Measurements from ENCODE around the gene MARK2. TPM values are rescaled to one million over a fixed set of nuclear protein-coding genes. Genes with fewer than 3 reads are reported as not detected.

Gene MARK2
- total and polyA plus RNA-seq, 2 of the 8 experiments (the other 6 are each of a cell fraction or from before 2014, with no cell fraction given), result 19.3 to 58.5 TPM

DNA sequence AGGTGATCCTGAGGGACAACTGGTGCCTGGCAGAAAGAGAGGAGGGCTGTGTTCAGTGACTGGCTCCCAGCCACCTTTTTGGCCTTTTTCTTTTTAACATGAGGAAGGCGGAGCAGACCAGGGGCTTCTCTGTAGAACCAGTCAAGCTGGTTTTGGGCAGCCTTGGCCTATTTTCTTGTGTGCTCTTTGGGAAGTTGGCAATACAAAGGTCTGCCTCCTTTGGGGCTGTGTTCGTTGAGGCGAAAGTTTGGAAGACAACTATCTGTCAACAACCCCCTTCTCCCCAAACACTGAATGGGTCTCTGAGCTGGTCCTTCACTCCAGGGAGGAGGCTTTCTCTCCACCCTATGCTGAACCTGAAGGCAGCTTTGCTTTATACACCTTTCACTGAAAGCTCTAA is 8.5 kb downstream of the MARK2 start (continued):
- TF ChIP-seq KDM1A (IDR thresholded peaks at IDR 0.05; ENCODE audit: borderline replicate concordance, low read length) (no peak), RNF2 (IDR thresholded peaks at IDR 0.05; ENCODE audit: borderline replicate concordance, low read depth, low read length, missing control alignments, poor library complexity, severe bottlenecking) (no peak), KDM5A (IDR thresholded peaks at IDR 0.05; ENCODE audit: low read length) (no peak), BRCA1 (IDR thresholded peaks at IDR 0.05; ENCODE audit: low read depth, low read length) (no peak), RBBP5 (IDR thresholded peaks at IDR 0.05; ENCODE audit: borderline replicate concordance, low read depth, low read length) (peak; percentile 62; the same call in 1 of the 2 replicates)
